Astrocyte (in vitro differentiated cells and primary cell): ENCODE results near the gene PLPP1.

Experiments used
- CTCF ChIP-seq: IDR thresholded peaks from 2 replicates; pipeline ENCODE4 v1.5.1; 2011; ENCODE audit warnings: low read depth, mild to moderate bottlenecking, inconsistent platforms, low read length, moderate library complexity; ENCODE audit not compliant: insufficient read depth
- EZH2 ChIP-seq: IDR thresholded peaks from 2 replicates; pipeline ENCODE4 v1.6.1; 2012; ENCODE audit warnings: mild to moderate bottlenecking, low read length, inconsistent platforms; ENCODE audit not compliant: insufficient read depth

DNA sequence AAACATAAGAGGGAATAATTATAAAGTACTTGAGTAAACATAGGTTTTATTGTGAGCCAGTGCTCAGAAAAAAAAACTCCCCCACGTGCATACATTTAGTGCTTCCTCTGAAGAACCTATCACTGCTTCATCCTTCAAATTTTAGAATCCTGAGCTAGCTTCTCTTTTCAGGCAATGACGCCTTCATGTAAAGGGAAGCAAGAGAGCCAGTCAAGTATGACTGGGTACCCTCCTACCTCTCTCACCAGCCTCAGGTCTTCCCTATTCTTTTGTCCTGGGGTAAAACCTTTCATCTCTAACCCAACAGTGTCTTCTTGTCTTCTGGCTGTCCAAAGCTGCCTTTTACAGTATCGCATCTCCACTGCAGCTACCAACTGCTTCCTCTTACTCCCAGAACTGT, 32.0 kb downstream of the PLPP1 start:
- no peak for TF ChIP-seq CTCF
- no peak for TF ChIP-seq EZH2
